ENCODE measurements around the gene CANX.

The CANX gene

DNA sequence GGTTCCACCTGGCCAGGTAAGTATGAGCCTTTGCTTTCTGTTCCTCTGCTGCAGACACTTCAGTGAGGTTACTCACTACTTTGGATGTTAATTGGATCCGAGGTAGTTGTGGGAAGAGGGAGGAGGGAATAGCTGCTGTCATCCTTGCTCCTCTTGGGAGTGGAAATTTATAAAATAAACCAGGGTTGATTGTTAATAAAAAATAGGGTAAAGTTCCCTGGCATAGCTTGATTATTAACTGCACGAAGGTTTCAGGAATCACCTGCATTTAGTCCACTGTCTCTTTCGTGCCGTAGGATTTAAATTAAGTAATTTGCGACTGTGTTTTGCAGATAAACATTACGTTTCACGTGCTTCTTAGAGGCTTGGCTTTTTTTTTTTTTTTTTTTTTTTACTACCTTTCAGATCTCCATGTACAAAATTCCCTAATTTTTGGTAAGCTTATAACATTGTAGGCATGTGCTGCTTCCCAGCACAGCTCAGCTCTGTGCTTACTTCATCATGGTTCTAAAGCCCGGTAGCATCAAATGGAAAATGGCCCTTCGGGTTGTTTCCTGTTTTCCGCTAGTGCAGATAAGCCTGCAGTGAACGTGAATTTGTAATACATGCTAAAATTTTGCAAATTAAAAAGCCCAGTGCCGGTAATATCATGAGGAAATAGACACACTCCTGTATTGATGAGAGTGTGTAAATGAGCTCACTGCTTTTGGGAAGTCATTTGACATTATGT, 68.1 kb downstream of the CANX start:
- no peak for TF ChIP-seq FOXP2 (optimal IDR thresholded peaks at IDR 0.05; ENCODE audit: control extremely low read depth, extremely low read length, insufficient read depth)
- no peak for TF ChIP-seq EZH2 (IDR thresholded peaks at IDR 0.05)
- no peak for TF ChIP-seq POLR2AphosphoS5 (IDR thresholded peaks at IDR 0.05; ENCODE audit: borderline replicate concordance, low read depth, low read length)

DNA sequence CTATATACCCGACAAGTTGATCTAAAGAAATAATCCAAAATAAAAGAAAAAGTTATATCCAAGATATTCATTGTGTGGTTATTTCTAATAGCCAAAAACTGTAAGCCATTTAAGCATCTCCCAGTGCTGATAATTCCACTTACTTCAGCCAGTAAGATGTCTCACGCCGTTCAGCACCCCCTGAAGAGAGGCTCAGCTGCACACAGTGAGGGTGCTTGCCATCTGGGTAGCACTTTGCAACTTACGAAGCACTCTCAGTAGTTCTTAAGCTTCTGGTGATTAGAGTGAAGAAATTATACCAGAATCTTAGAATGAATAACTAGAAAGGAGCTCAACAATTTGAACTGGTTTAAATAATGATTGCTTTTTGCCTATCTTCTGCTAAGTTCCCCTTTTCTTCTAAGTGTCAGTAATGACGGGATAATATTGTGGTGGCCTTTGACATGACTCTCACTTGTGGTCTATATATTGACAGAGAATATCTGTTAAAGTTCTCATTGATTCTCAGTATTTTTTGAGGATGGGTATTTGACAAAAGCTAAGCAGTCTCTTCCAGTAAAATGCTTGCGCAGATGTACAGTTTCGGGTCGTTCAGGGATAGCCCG, 68.8 kb downstream of the CANX start:
- Histone ChIP-seq H3K4me3 (no peak overlapping the region), H3K9me3 (ENCODE audit: low read depth, low read length) (no peaks in the 10 kb centered on the region), H3K36me3 (ENCODE audit: insufficient read depth, low read length) (peaks cover 71% of the 10 kb centered on the region), H3K9ac (ENCODE audit: insufficient read length) (no peak overlapping the region), H3K27ac (no peak overlapping the region)
- TF ChIP-seq EZH2 (IDR thresholded peaks at IDR 0.05) (no peak), POLR2AphosphoS5 (IDR thresholded peaks at IDR 0.05; ENCODE audit: borderline replicate concordance, low read depth, low read length) (no peak), FOXP2 (optimal IDR thresholded peaks at IDR 0.05; ENCODE audit: control extremely low read depth, extremely low read length, insufficient read depth) (no peak)
- no peak for DNase-seq (ENCODE audit: low read depth, low spot score)

More for the DNA sequence above, 68.1 kb downstream of the CANX start:
- H3K4me3 ChIP-seq: no peak overlapping the region
- no peak for DNase-seq (ENCODE audit: low read depth, low spot score)
- H3K9me3 ChIP-seq (ENCODE audit: low read depth, low read length): no peaks in the 10 kb centered on the region
- H3K27ac ChIP-seq: no peak overlapping the region
- no peak overlapping the region for H3K9ac ChIP-seq (ENCODE audit: insufficient read length)
- H3K36me3 ChIP-seq (ENCODE audit: insufficient read depth, low read length): peaks cover 64% of the 10 kb centered on the region

DNA sequence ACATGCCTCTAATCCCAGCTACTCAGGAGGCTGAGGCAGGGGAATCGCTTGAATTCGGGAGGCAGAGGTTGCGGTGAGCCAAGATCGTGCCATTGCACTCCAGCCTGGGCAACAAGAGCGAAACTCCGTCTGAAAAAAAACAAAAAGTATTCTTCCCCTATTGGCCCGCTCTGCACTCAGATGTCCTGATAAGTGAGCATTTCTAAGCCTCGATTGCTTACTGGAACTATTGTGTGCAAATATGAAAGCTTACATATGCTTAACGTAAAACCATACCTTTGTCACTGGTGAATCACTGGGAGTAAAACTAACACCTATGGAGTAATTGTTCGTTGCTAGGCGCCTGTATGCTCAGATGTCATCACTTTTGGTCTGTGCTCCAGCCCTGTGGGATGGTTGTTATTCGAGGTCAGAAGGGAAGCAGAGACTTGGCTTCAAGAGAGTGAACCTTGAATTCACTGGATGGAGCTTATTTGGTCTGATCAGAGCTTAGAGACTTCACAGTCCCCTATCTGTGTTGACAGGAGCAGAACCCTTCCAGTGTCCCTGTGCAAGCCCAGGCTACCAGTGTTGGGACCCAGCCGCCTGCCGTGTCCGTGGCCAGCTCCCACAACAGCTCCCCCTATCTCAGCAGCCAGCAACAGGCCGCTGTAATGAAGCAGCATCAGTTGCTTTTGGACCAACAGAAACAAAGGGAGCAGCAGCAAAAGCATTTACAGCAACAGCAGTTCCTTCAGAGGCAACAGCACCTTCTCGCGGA, 69.7 kb downstream of the CANX start:
- H3K9ac ChIP-seq (ENCODE audit: insufficient read length): no peak overlapping the region
- DNase-seq (ENCODE audit: low read depth, low spot score): no peak
- H3K27ac ChIP-seq: no peak overlapping the region
- H3K4me3 ChIP-seq: no peak overlapping the region
- TF ChIP-seq FOXP2 (optimal IDR thresholded peaks at IDR 0.05; ENCODE audit: control extremely low read depth, extremely low read length, insufficient read depth): no peak
- TF ChIP-seq POLR2AphosphoS5 (IDR thresholded peaks at IDR 0.05; ENCODE audit: borderline replicate concordance, low read depth, low read length): no peak
- no peak for TF ChIP-seq EZH2 (IDR thresholded peaks at IDR 0.05)
- peaks cover 77% of the 10 kb centered on the region for H3K36me3 ChIP-seq (ENCODE audit: insufficient read depth, low read length)
- no peaks in the 10 kb centered on the region for H3K9me3 ChIP-seq (ENCODE audit: low read depth, low read length)

DNA sequence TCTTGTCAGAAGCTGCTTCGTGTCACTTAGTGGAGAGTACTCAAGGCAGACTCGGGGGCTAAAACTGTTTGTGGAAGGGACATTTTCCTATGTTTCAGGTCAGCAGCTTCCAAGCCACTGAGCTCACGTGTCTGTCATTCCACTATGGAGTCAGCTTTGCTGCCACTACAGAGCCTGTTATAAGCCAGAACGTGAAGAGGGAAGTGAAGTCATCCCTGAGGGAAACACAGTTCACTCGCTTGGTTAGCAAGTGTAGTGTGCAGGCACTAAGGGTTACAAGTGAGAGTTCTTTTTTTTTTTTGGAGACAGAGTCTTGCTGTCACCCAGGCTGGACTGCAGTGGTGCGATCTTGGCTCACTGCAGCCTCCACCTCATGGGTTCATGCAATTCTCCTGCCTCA, 70.5 kb downstream of the CANX start:
- Histone ChIP-seq H3K36me3 (ENCODE audit: insufficient read depth, low read length) (peaks cover 85% of the 10 kb centered on the region), H3K9ac (ENCODE audit: insufficient read length) (no peak overlapping the region), H3K27ac (no peak overlapping the region), H3K4me3 (no peak overlapping the region), H3K9me3 (ENCODE audit: low read depth, low read length) (no peaks in the 10 kb centered on the region)
- DNase-seq (ENCODE audit: low read depth, low spot score): no peak
- TF ChIP-seq POLR2AphosphoS5 (IDR thresholded peaks at IDR 0.05; ENCODE audit: borderline replicate concordance, low read depth, low read length) (no peak), EZH2 (IDR thresholded peaks at IDR 0.05) (no peak), FOXP2 (optimal IDR thresholded peaks at IDR 0.05; ENCODE audit: control extremely low read depth, extremely low read length, insufficient read depth) (no peak)

DNA sequence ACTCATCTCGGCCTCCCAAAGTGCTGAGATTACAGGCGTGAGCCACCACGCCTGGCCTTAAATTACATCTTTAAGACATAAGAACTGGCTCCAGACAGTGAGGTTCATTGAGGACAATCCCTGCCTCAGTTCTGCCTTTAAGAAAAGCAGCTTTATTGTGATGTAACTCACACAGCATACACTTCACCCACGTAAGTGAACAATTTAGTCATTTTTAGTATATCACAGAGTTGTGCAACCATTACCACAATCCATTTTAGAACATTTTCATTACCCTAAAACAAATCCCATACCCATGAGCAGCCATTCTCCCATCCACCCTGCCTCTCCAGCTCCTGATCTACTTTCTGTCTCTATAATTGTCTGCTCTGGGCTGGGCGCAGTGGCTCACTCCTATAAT, 71.0 kb downstream of the CANX start:
- no peak for TF ChIP-seq FOXP2 (optimal IDR thresholded peaks at IDR 0.05; ENCODE audit: control extremely low read depth, extremely low read length, insufficient read depth)
- TF ChIP-seq EZH2 (IDR thresholded peaks at IDR 0.05): no peak
- no peak for TF ChIP-seq POLR2AphosphoS5 (IDR thresholded peaks at IDR 0.05; ENCODE audit: borderline replicate concordance, low read depth, low read length)
- H3K27ac ChIP-seq: no peak overlapping the region
- H3K36me3 ChIP-seq (ENCODE audit: insufficient read depth, low read length): peaks cover 90% of the 10 kb centered on the region
- H3K9me3 ChIP-seq (ENCODE audit: low read depth, low read length): no peaks in the 10 kb centered on the region
- H3K9ac ChIP-seq (ENCODE audit: insufficient read length): no peak overlapping the region
- DNase-seq (ENCODE audit: low read depth, low spot score): no peak
- H3K4me3 ChIP-seq: no peak overlapping the region

DNA sequence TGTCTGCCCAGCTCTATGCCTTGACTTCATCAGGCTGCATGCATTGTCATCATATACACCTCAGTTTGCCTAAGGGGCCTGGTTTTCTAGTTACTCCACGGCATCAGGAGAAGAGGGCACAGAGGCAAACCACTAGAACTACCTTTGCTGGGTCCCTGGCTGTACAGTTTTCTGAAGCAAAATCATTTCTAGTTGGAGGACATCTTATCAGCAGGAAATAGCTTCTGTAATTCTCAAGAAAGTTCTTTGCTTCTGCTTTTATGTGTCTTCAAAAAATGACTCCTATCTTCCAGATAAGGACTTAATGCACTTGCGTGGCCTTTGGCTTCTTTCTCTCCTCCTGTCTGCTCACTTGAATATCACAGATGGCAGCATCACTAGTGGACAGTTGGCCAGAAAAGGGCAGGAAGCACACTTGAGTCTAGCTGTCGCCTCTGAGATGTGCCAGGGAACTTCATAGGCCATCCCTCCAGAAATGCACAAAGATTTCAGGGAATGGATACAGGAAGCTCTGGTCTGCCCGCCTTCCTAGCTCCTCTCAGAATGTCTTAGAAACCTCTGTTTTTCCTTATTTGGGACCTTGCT, 72.6 kb downstream of the CANX start:
- Histone ChIP-seq H3K4me3 (no peak overlapping the region), H3K9ac (ENCODE audit: insufficient read length) (no peak overlapping the region), H3K27ac (no peak overlapping the region), H3K9me3 (ENCODE audit: low read depth, low read length) (no peaks in the 10 kb centered on the region), H3K36me3 (ENCODE audit: insufficient read depth, low read length) (peaks cover 91% of the 10 kb centered on the region)
- TF ChIP-seq POLR2AphosphoS5 (IDR thresholded peaks at IDR 0.05; ENCODE audit: borderline replicate concordance, low read depth, low read length): no peak
- TF ChIP-seq EZH2 (IDR thresholded peaks at IDR 0.05): no peak
- DNase-seq (ENCODE audit: low read depth, low spot score): no peak

DNA sequence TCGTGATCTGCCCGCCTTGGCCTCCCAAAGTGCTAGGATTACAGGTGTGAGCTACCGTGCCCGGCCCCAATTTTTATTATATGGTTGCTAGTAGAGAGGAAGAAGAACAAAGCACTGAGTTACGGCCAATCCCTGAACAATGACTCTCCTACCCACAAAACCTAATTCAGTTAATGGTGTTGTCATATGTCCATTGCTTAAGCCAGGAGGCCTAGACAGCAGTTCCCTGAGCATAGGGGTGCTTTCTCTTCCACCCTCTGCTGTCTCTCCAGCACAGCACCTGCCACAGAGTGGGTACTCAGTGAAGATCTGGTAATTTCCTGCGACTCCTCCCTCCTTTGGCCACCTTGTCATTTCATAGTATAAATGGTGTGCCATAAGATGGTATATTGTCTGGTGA, 73.6 kb downstream of the CANX start:
- Histone ChIP-seq H3K9ac (ENCODE audit: insufficient read length) (no peak overlapping the region), H3K4me3 (no peak overlapping the region), H3K36me3 (ENCODE audit: insufficient read depth, low read length) (peaks cover 83% of the 10 kb centered on the region), H3K9me3 (ENCODE audit: low read depth, low read length) (no peaks in the 10 kb centered on the region), H3K27ac (no peak overlapping the region)
- TF ChIP-seq FOXP2 (optimal IDR thresholded peaks at IDR 0.05; ENCODE audit: control extremely low read depth, extremely low read length, insufficient read depth) (no peak), POLR2AphosphoS5 (IDR thresholded peaks at IDR 0.05; ENCODE audit: borderline replicate concordance, low read depth, low read length) (no peak)
- DNase-seq (ENCODE audit: low read depth, low spot score): no peak

DNA sequence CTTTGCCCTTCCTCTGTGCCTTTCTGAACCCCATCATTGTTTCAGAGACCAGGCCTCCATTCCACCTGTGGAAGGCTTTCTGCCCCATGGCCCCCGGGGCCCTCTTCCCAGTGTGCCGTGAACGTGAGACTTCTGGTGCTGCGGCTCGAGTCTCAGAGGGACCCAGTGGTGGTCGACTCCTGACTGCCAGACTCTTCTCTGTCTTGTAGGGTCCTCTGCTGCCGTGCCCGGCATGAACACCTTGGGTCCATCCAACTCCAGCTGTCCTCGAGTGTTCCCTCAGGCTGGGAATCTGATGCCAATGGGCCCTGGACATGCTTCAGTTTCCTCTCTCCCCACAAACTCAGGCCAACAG, 74.9 kb downstream of the CANX start:
- H3K27ac ChIP-seq: no peak overlapping the region

More for the DNA sequence above, 74.9 kb downstream of the CANX start:
- TF ChIP-seq FOXP2 (optimal IDR thresholded peaks at IDR 0.05; ENCODE audit: control extremely low read depth, extremely low read length, insufficient read depth): no peak
- TF ChIP-seq EZH2 (IDR thresholded peaks at IDR 0.05): no peak
- no peak for TF ChIP-seq POLR2AphosphoS5 (IDR thresholded peaks at IDR 0.05; ENCODE audit: borderline replicate concordance, low read depth, low read length)
- H3K9ac ChIP-seq (ENCODE audit: insufficient read length): no peak overlapping the region
- no peak overlapping the region for H3K4me3 ChIP-seq
- no peaks in the 10 kb centered on the region for H3K9me3 ChIP-seq (ENCODE audit: low read depth, low read length)
- DNase-seq (ENCODE audit: low read depth, low spot score): no peak
- peaks cover 86% of the 10 kb centered on the region for H3K36me3 ChIP-seq (ENCODE audit: insufficient read depth, low read length)

Data from SK-N-MC (cell line).